ENCODE measurements around the gene AJAP1. TPM values are rescaled to one million over a fixed set of nuclear protein-coding genes. Genes with fewer than 3 reads are reported as not detected.

Gene AJAP1
- total RNA-seq, 2 experiments from 2014 or later: not detected

DNA sequence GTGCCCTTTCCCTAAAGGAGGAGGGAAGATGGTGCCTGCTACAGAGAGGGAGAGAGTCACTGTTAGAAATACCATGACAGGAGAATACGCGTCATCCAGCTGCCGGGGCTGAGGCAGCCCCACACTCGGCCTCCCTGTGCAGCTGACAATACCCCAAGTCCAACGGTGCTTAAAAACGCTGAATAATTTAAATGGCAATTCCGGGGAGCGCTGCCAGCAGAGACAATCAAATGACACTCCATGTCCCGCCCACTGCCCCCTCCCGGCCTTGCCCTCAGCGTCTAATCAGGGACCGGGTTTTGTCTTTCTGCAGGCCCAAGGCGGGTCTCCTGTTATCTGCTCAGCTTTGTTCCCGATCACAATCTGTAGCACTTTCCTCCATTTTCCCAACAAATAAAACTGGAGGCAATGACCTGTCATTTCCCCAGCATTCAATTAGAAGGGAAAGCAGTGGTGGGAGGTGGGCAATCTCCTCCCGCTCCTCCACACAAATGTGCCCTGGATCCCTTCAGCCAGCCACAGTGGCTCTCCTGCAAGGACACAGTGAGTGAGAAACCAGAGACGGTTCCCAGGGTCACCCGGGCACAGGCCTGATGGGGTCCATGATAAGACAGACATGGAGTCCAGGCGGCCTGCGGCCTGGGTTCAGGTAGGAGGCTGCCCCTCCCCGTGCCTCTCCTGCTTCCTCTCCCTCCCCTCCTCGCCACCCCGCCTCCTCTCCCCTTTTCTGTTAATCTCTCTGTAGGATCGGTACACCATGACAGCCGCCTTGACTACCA lies 42.7 kb upstream of the AJAP1 start:
- Histone ChIP-seq H3K36me3 (ENCODE audit: insufficient read depth, low read length) (no peaks in the 10 kb centered on the region), H3K9me3 (ENCODE audit: low read length) (no peaks in the 10 kb centered on the region), H3K27ac (ENCODE audit: low read depth, low read length, poor library complexity, severe bottlenecking) (no peak overlapping the region), H3K4me3 (ENCODE audit: low read depth, low read length, poor library complexity, severe bottlenecking) (no peak overlapping the region), H3K4me1 (ENCODE audit: insufficient read depth, low read length, poor library complexity, severe bottlenecking) (no peaks in the 10 kb centered on the region), H3K79me2 (ENCODE audit: insufficient read depth, low read depth, low read length) (no peaks in the 10 kb centered on the region), H3K4me2 (ENCODE audit: low read length) (no peak overlapping the region), H3K9me2 (ENCODE audit: insufficient read depth, low read length) (no peaks in the 10 kb centered on the region), H2AFZ (ENCODE audit: low read length) (no peak overlapping the region), H4K20me1 (ENCODE audit: insufficient read depth, low read length) (no peaks in the 10 kb centered on the region)
- CTCF ChIA-PET (ENCODE audit: unreplicated experiment): no interaction called here
- POLR2A ChIA-PET: no interaction called here
- BruUV-seq (replicated peaks): no TSS peak
- no peak for DNase-seq (ENCODE audit: low spot score)
- TF ChIP-seq EZH2phosphoT487 (IDR thresholded peaks at IDR 0.05; ENCODE audit: borderline replicate concordance, low read depth, low read length): no peak
- TF ChIP-seq, protein P1, sequence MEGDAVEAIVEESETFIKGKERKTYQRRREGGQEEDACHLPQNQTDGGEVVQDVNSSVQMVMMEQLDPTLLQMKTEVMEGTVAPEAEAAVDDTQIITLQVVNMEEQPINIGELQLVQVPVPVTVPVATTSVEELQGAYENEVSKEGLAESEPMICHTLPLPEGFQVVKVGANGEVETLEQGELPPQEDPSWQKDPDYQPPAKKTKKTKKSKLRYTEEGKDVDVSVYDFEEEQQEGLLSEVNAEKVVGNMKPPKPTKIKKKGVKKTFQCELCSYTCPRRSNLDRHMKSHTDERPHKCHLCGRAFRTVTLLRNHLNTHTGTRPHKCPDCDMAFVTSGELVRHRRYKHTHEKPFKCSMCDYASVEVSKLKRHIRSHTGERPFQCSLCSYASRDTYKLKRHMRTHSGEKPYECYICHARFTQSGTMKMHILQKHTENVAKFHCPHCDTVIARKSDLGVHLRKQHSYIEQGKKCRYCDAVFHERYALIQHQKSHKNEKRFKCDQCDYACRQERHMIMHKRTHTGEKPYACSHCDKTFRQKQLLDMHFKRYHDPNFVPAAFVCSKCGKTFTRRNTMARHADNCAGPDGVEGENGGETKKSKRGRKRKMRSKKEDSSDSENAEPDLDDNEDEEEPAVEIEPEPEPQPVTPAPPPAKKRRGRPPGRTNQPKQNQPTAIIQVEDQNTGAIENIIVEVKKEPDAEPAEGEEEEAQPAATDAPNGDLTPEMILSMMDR (conservative IDR thresholded peaks at IDR 0.05; ENCODE audit: low read length): no peak
- intact Hi-C loops (cut with micrococcal nuclease; ENCODE audit: unreplicated experiment): no loop called here

DNA sequence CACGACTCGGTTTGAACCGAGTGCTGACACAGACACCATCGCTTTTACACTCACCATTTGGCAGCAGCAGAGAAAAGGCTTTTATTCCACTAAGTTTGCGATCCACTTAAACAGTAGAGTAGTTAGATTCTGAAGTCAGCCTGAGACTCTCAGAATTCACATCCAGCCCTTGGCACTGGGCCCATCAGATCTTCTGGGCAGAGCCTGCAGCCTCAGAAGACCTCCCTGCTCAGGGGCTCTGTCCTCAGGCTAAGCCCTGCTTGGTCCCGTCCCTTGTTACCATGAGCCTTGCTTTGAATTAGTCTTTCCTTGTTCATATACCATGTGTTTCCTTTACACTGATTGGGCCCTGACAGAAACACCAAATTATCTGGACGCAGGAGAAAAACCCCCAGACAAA lies 41.4 kb upstream of the AJAP1 start:
- ChIA-PET CTCF (ENCODE audit: unreplicated experiment) (no interaction called here), POLR2A (no interaction called here)
- no TSS peak for BruUV-seq (replicated peaks)
- intact Hi-C loops (cut with micrococcal nuclease; ENCODE audit: unreplicated experiment): no loop called here
- H2AFZ ChIP-seq (ENCODE audit: low read length): no peak overlapping the region
- H3K27ac ChIP-seq (ENCODE audit: low read depth, low read length, poor library complexity, severe bottlenecking): no peak overlapping the region
- no peaks in the 10 kb centered on the region for H3K9me3 ChIP-seq (ENCODE audit: low read length)
- H3K79me2 ChIP-seq (ENCODE audit: insufficient read depth, low read depth, low read length): no peaks in the 10 kb centered on the region
- H3K4me2 ChIP-seq (ENCODE audit: low read length): no peak overlapping the region
- no peak for DNase-seq (ENCODE audit: low spot score)
- H3K4me1 ChIP-seq (ENCODE audit: insufficient read depth, low read length, poor library complexity, severe bottlenecking): no peaks in the 10 kb centered on the region
- TF ChIP-seq EZH2phosphoT487 (IDR thresholded peaks at IDR 0.05; ENCODE audit: borderline replicate concordance, low read depth, low read length): no peak
- TF ChIP-seq, protein P1 (conservative IDR thresholded peaks at IDR 0.05; ENCODE audit: low read length): no peak
- H3K36me3 ChIP-seq (ENCODE audit: insufficient read depth, low read length): no peaks in the 10 kb centered on the region
- H3K4me3 ChIP-seq (ENCODE audit: low read depth, low read length, poor library complexity, severe bottlenecking): no peak overlapping the region
- no peaks in the 10 kb centered on the region for H3K9me2 ChIP-seq (ENCODE audit: insufficient read depth, low read length)
- no peaks in the 10 kb centered on the region for H4K20me1 ChIP-seq (ENCODE audit: insufficient read depth, low read length)

DNA sequence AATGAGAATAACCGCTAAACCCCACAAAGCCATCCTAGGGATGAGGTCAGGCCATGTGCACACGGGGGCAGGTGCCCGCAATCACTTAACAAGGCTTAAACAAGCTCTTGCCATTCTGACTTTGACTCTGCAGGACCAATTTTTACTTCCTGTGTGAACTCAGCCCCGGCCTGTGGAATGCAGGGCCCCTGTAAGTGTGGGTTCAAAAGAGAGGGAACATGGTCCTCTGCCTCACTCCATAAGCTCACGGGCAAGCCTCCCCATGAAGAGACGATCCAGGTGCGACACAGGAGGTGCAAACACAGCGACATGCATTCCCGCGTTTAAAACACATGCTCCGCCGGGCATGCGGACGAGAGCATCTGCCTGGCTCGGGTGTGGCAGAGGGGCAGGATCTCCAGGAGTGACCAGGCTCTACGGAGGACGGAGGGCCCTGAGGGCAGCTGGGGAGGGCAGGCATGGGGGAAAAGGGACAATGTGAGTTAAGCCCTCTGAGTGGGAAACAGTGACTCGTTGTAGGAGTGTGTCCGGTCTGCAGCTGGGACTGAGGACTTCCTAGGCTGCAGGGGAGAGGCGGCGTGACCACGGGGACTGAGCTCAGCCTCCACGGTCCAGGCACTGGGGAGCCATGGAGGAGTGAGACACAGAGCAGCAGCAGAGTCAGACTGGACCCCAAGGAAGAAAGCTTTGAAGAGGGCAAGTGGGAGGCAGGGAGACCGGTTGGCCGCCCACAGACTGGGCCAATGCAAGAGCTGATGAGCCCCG lies 40.6 kb upstream of the AJAP1 start:
- TF ChIP-seq, protein P1 (conservative IDR thresholded peaks at IDR 0.05; ENCODE audit: low read length): no peak
- no peak for TF ChIP-seq EZH2phosphoT487 (IDR thresholded peaks at IDR 0.05; ENCODE audit: borderline replicate concordance, low read depth, low read length)
- Histone ChIP-seq H3K9me3 (ENCODE audit: low read length) (no peaks in the 10 kb centered on the region), H4K20me1 (ENCODE audit: insufficient read depth, low read length) (no peaks in the 10 kb centered on the region), H3K36me3 (ENCODE audit: insufficient read depth, low read length) (no peaks in the 10 kb centered on the region), H3K9me2 (ENCODE audit: insufficient read depth, low read length) (no peaks in the 10 kb centered on the region), H2AFZ (ENCODE audit: low read length) (no peak overlapping the region), H3K79me2 (ENCODE audit: insufficient read depth, low read depth, low read length) (no peaks in the 10 kb centered on the region), H3K4me1 (ENCODE audit: insufficient read depth, low read length, poor library complexity, severe bottlenecking) (no peaks in the 10 kb centered on the region), H3K4me2 (ENCODE audit: low read length) (no peak overlapping the region), H3K27ac (ENCODE audit: low read depth, low read length, poor library complexity, severe bottlenecking) (no peak overlapping the region), H3K4me3 (ENCODE audit: low read depth, low read length, poor library complexity, severe bottlenecking) (no peak overlapping the region)
- intact Hi-C loops (cut with micrococcal nuclease; ENCODE audit: unreplicated experiment): no loop called here
- no peak for DNase-seq (ENCODE audit: low spot score)
- ChIA-PET POLR2A (no interaction called here), CTCF (ENCODE audit: unreplicated experiment) (no interaction called here)
- BruUV-seq (replicated peaks): no TSS peak
